ENCODE measurements around the gene ECEL1.

DNA sequence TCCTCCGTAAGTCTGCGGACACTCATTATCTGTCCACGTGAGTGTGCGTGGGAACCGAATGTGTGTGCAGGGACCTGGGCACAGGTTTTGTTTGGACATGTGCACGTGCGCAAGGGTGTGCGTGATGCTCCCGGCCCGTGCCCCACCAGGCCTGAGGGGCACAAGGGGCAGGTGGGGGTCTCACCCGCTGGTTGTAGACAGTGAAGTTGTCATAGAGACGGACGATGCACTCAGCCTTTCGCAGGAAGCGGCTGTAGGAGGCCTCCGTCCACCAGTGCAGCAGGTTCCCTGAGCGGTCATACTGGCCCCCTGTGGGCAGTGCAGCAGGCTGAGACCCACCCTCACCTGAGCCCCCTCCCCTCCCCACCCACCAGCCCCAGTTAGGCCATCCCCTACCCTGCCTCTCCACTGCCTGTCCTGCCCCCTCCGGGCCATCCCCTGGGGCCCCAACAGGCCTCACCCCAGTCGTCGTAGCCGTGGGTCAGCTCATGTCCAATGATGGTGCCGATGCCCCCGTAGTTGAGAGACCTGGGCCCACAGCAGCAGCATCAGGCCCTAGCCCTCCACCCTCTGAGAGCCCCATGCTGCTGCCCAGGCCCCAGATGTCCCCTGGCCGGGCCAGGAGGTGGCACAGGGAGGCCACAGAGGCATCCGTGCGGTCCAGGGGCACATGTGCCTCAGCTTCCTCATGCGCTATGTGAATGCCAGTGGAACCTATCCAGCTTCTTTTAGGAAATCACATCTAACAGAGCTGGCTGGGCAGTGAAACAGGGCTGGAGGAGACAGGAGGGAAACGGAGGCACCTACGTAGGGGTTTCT lies 6.1 kb downstream of the ECEL1 start:
- TF ChIP-seq ZNF274 (IDR thresholded peaks at IDR 0.05; ENCODE audit: low read depth, low read length) = no peak
- no peak for TF ChIP-seq YY1 (IDR thresholded peaks at IDR 0.05; ENCODE audit: insufficient read depth, insufficient read length)
- no peak for TF ChIP-seq SUZ12 (IDR thresholded peaks at IDR 0.05; ENCODE audit: extremely low read depth, insufficient read depth, insufficient read length)

Measured in NT2/D1 (cell line).